Astrocyte of the spinal cord (primary cell): ENCODE measurements around the gene IFT43.

ENCODE experiments used
- DNase-seq: peaks from one replicate; pipeline ENCODE4 v3.0.0; 2011; ENCODE audit warnings: low read depth, low spot score
- H3K4me3 ChIP-seq: 2 replicates; pipeline ENCODE4 v1.5.1; 2011; ENCODE audit warnings: low read depth, mild to moderate bottlenecking, low read length, moderate library complexity
- in situ Hi-C: cut with HindIII; loops from 2 replicates; pipeline ENCODE4 v1.10.0; 2017; ENCODE audit warnings: low sequenced_read_pairs
- TF ChIP-seq, protein P1 (sequence below): IDR thresholded peaks from 2 replicates; pipeline ENCODE4 v1.5.1; 2012; ENCODE audit warnings: low read depth, mild to moderate bottlenecking, low read length, inconsistent platforms

IFT43 gene

DNA sequence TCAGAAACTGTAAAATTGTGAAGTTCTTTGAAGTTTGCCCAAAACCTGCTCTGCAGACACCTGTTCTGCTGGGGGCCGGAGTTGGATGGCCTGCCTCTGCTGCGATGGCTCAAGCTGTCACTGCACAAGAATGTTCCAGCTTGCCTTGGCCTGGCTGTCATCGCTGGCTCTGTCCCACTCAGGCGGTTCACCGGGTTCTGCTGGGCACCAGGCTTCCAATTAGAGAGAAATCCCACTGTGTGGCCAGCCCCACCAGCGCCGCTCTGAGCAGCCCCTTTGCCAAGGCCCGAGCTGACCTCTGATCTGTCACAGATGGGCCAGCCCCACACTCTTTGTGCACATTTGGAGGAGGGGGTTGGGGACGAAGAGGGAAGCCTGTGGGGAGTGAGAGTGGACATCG lies 94.5 kb downstream of the IFT43 start:
- H3K4me3 ChIP-seq = no peak overlapping the region
- in situ Hi-C loops = no loop called here
- DNase-seq = no peak
- TF ChIP-seq, protein P1, sequence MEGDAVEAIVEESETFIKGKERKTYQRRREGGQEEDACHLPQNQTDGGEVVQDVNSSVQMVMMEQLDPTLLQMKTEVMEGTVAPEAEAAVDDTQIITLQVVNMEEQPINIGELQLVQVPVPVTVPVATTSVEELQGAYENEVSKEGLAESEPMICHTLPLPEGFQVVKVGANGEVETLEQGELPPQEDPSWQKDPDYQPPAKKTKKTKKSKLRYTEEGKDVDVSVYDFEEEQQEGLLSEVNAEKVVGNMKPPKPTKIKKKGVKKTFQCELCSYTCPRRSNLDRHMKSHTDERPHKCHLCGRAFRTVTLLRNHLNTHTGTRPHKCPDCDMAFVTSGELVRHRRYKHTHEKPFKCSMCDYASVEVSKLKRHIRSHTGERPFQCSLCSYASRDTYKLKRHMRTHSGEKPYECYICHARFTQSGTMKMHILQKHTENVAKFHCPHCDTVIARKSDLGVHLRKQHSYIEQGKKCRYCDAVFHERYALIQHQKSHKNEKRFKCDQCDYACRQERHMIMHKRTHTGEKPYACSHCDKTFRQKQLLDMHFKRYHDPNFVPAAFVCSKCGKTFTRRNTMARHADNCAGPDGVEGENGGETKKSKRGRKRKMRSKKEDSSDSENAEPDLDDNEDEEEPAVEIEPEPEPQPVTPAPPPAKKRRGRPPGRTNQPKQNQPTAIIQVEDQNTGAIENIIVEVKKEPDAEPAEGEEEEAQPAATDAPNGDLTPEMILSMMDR = no peak

DNA sequence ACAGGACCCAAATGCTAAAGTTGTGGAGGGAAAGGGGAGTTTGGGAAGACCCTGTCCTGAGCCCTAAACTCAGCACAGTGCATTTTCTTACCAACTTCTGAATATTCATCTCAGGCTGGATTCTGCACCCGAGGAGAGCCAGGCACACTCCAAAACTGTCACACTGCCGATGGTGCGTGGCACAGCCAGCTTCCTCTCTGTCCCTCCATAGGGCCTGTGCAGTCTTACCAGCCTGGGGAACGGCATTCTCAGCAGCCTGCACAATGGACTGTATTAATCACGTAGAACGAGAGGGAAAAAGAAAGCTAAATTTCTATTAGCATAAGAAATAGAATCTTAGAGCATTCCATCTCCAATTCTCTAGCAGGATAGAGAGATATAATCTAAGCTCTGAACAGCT lies 94.9 kb downstream of the IFT43 start:
- TF ChIP-seq, protein P1 = no peak
- DNase-seq = no peak
- in situ Hi-C loops = no loop called here
- H3K4me3 ChIP-seq = no peak overlapping the region

DNA sequence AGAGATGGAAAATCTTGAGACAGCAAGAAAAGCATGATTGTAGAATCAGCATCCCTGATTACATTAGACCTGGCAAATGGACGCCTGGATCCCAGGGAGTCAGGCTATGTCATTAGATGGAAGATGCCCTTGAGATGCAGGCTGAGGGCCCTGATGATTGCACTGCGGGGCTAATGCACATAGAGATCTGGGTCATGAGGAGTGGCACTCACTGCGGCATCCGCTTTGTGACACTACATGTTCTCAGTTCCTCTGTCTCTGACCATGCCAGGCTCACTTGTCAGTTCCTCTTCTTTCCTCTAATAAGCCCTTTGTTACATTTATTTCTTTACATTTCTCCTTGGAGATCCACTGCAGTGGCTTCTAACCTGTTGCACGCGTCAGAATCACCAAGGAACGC lies 96.1 kb downstream of the IFT43 start:
- no peak for DNase-seq
- in situ Hi-C loops = no loop called here

DNA sequence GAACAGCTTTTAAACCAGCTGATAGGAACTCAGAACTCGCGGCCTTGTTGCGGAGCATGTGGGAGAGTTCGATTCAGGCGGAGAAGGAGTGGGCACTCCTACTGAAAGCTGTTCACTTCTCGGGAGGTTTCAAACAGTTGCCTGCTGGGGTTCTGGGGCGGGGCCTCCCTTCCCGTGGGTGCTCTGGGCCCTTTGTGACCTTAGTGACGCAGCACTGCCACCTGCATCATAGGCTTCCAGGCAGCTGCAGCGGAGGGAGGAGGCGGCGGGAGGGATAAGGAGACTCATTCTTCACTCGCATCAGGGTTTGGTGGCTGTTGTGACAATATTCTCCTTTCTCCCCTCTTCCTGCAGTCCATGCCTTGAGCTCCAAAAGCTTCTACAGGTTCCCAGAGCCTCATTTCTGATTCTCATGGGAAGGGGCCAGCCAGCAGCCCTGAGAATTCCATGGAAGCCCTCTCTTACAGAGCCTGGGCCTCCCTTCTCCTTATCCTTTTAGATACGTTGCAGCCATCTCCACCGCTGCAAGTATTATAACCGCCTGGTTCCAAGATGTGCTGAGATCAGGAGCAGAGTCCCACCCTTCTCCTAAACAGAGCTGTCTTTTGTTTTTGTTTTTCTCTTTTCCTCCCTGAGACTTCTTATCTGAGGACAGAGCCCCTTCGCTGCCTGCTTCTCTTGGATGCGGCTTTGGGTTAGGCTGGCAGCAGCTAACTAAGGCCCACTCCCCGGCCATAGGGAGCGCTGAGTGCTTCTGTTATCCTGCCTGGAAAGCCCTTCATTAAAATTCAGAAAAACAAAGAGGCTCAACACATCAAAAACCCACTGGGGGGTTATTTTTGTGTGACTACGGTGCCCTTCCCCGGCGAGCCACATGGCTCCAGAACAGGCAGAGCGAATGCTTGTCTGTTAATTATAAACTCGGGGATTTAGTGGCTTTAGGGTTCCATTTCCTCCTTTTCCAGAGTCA lies 98.5 kb downstream of the IFT43 start:
- no peak overlapping the region for H3K4me3 ChIP-seq
- in situ Hi-C loops = no loop called here
- TF ChIP-seq, protein P1 = no peak
- DNase-seq = no peak

More for the DNA sequence above, 96.1 kb downstream of the IFT43 start:
- TF ChIP-seq, protein P1 = no peak
- H3K4me3 ChIP-seq = no peak overlapping the region

DNA sequence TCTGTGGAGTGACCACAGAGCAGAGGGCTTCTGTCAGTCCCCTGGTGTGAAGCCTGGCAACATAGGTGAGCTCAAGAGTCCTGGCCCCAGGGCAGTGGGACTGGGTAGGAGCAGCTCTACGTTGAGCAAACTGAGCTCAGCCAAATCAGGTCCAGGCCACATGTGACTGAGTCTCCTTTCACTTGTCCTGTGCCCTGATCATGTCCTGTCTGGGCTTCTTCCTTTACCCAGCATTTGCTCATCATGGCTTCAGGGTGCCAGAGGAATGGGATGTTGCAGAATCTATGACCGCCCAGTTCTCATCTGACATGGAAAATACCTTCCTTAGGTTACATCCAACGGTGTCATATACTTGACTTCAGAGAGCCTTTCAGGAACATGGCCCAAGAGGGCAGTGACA lies 99.8 kb downstream of the IFT43 start:
- DNase-seq = no peak
- H3K4me3 ChIP-seq = no peak overlapping the region
- in situ Hi-C loops = no loop called here
- TF ChIP-seq, protein P1 = no peak

DNA sequence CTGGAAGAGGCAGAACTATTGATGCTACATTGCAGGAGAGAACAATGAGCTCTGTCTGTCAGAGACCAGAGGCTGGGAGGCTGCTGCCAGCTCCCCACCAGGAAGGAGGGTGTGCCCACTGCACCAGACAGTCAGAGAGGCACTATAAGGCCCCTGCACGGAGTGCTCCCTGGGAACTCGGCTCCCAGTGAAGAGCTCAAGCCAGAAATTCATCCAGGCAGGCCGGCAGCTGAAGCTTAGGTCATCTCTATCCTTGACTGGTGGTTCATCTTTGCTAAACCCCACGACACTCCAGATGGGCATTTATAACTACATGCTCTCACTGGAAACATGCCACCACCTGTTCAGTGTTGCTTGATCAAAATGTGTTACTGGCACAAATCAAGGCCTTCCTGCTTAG lies 101.1 kb downstream of the IFT43 start:
- TF ChIP-seq, protein P1 = no peak
- no peak overlapping the region for H3K4me3 ChIP-seq
- in situ Hi-C loops = no loop called here
- DNase-seq = no peak
